ENCODE data around the gene FAM174B. TPM values are rescaled to one million over a fixed set of nuclear protein-coding genes. Genes with fewer than 3 reads are reported as not detected.

Gene FAM174B
- total RNA-seq, 1 experiment from 2014 or later, result 0.30 TPM

GRCh38 chr15:92620991-92621390, 34.6 kb downstream of the FAM174B start:
- ATAC-seq, result no peak
- TF ChIP-seq ZNF274 (IDR thresholded peaks at IDR 0.05; ENCODE audit: low read depth, low read length) (no peak), SIN3A (IDR thresholded peaks at IDR 0.05; ENCODE audit: low read depth) (no peak), EZH2phosphoT487 (IDR thresholded peaks at IDR 0.05; ENCODE audit: borderline replicate concordance) (no peak)
- no peaks in the 10 kb centered on the region for H3K79me2 ChIP-seq (ENCODE audit: insufficient read depth, low read length)
- H3K36me3 ChIP-seq (ENCODE audit: control insufficient read depth in 1 of 2, insufficient read depth in 2 of 2, low read length in 2 of 2), result no peaks in the 10 kb centered on the region
- H3K9me3 ChIP-seq (ENCODE audit: control insufficient read depth in 1 of 2, insufficient read depth in 1 of 2, low read depth in 1 of 2, low read length in 2 of 2), result no peaks in the 10 kb centered on the region
- BruUV-seq (replicated peaks), result no TSS peak
- intact Hi-C loops (cut with micrococcal nuclease), result no loop called here
- POLR2A ChIA-PET, result no interaction called here
- no peak overlapping the region for H2AFZ ChIP-seq (ENCODE audit: low read depth, low read length, poor library complexity, severe bottlenecking)
- H4K20me1 ChIP-seq (ENCODE audit: insufficient read depth), result no peaks in the 10 kb centered on the region
- no peaks in the 10 kb centered on the region for H3K9me2 ChIP-seq (ENCODE audit: insufficient read depth)
- H3K4me2 ChIP-seq (ENCODE audit: low read length), result no peak overlapping the region
- CTCF ChIA-PET, result interaction anchor here (0.7 kb wide), 1 partner anchor 82 kb away, joined by 3 read pairs; no protein-coding TSS in a partner anchor
- no peak for DNase-seq (ENCODE audit: low read depth, low spot score)
- H3K4me1 ChIP-seq (ENCODE audit: control insufficient read depth in 1 of 2, insufficient read depth in 2 of 2, low read length in 2 of 2), result no peaks in the 10 kb centered on the region
- no peak overlapping the region for H3K9ac ChIP-seq (ENCODE audit: low read length)
- H3K27ac ChIP-seq (ENCODE audit: low read depth, low read length), result no peak overlapping the region
- no peak overlapping the region for H3K4me3 ChIP-seq (replicated peaks in 1 of 2; ENCODE audit: low read depth in 1 of 2, low read length in 2 of 2)
- RAD21 ChIA-PET (ENCODE audit: low non-redundant PET in 1 of 2, low total read pairs in 2 of 2, uncharacterized antibody in 2 of 2, unreplicated experiment in 2 of 2), result no interaction called here
- H3K27me3 ChIP-seq (ENCODE audit: insufficient read depth, low read length), result no peaks in the 10 kb centered on the region

GRCh38 chr15:92619145-92620101, 36.2 kb downstream of the FAM174B start:
- Histone ChIP-seq H3K9me3 (ENCODE audit: control insufficient read depth in 1 of 2, insufficient read depth in 1 of 2, low read depth in 1 of 2, low read length in 2 of 2) (no peaks in the 10 kb centered on the region), H3K27me3 (ENCODE audit: insufficient read depth, low read length) (no peaks in the 10 kb centered on the region), H3K27ac (ENCODE audit: low read depth, low read length) (no peak overlapping the region), H3K9ac (ENCODE audit: low read length) (no peak overlapping the region), H3K9me2 (ENCODE audit: insufficient read depth) (no peaks in the 10 kb centered on the region), H3K4me3 (replicated peaks in 1 of 2; ENCODE audit: low read depth in 1 of 2, low read length in 2 of 2) (no peak overlapping the region), H3K79me2 (ENCODE audit: insufficient read depth, low read length) (no peaks in the 10 kb centered on the region), H3K4me2 (ENCODE audit: low read length) (no peak overlapping the region), H3K36me3 (ENCODE audit: control insufficient read depth in 1 of 2, insufficient read depth in 2 of 2, low read length in 2 of 2) (no peaks in the 10 kb centered on the region), H2AFZ (ENCODE audit: low read depth, low read length, poor library complexity, severe bottlenecking) (no peak overlapping the region), H3K4me1 (ENCODE audit: control insufficient read depth in 1 of 2, insufficient read depth in 2 of 2, low read length in 2 of 2) (no peaks in the 10 kb centered on the region), H4K20me1 (ENCODE audit: insufficient read depth) (no peaks in the 10 kb centered on the region)
- POLR2A ChIA-PET, result no interaction called here
- intact Hi-C loops (cut with micrococcal nuclease), result no loop called here
- BruUV-seq (replicated peaks), result no TSS peak
- TF ChIP-seq CEBPB (IDR thresholded peaks at IDR 0.05; ENCODE audit: low read depth), result no peak
- no peak for TF ChIP-seq TCF7L2 (IDR thresholded peaks at IDR 0.05; ENCODE audit: borderline replicate concordance, extremely low read depth, insufficient read depth, insufficient read length)
- no peak for TF ChIP-seq CBX3 (IDR thresholded peaks at IDR 0.05; ENCODE audit: low read depth)
- TF ChIP-seq JUND (IDR thresholded peaks at IDR 0.05), result no peak
- no peak for TF ChIP-seq SRF (IDR thresholded peaks at IDR 0.05; ENCODE audit: low read depth)
- TF ChIP-seq EZH2phosphoT487 (IDR thresholded peaks at IDR 0.05; ENCODE audit: borderline replicate concordance), result no peak
- TF ChIP-seq ZFX (IDR thresholded peaks at IDR 0.05), result no peak
- TF ChIP-seq, protein P1, sequence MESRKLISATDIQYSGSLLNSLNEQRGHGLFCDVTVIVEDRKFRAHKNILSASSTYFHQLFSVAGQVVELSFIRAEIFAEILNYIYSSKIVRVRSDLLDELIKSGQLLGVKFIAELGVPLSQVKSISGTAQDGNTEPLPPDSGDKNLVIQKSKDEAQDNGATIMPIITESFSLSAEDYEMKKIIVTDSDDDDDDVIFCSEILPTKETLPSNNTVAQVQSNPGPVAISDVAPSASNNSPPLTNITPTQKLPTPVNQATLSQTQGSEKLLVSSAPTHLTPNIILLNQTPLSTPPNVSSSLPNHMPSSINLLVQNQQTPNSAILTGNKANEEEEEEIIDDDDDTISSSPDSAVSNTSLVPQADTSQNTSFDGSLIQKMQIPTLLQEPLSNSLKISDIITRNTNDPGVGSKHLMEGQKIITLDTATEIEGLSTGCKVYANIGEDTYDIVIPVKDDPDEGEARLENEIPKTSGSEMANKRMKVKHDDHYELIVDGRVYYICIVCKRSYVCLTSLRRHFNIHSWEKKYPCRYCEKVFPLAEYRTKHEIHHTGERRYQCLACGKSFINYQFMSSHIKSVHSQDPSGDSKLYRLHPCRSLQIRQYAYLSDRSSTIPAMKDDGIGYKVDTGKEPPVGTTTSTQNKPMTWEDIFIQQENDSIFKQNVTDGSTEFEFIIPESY (IDR thresholded peaks at IDR 0.05; ENCODE audit: extremely low read depth, insufficient replicate concordance, low read length), result no peak
- TF ChIP-seq SP1 (IDR thresholded peaks at IDR 0.05; ENCODE audit: low read depth), result no peak
- TF ChIP-seq ZNF274 (IDR thresholded peaks at IDR 0.05; ENCODE audit: low read depth, low read length), result no peak
- TF ChIP-seq FOSL1 (IDR thresholded peaks at IDR 0.05; ENCODE audit: low read depth), result no peak
- no peak for TF ChIP-seq YY1 (IDR thresholded peaks at IDR 0.05; ENCODE audit: extremely low read depth, insufficient replicate concordance, low read depth, low read length)
- CTCF ChIA-PET, result no interaction called here
- DNase-seq (ENCODE audit: low read depth, low spot score), result no peak
- no peak for ATAC-seq
- RAD21 ChIA-PET (ENCODE audit: low non-redundant PET in 1 of 2, low total read pairs in 2 of 2, uncharacterized antibody in 2 of 2, unreplicated experiment in 2 of 2), result interaction anchor here in 1 of 2 experiments (0.7 kb wide), 1 partner anchor 399 kb away, joined by 3 read pairs; no protein-coding TSS in a partner anchor

Data from HCT116 (cell line).